NCI-H2196 treated with DMSO at 0.1 percent for 48 hours (cell line): Measurements from ENCODE around the gene ATG9A.

Source experiments
- DNase-seq: peaks from one replicate; lab custom pipeline; 2025; ENCODE audit not compliant: unreplicated experiment; lab: John Stamatoyannopoulos, UW

Gene ATG9A

DNA sequence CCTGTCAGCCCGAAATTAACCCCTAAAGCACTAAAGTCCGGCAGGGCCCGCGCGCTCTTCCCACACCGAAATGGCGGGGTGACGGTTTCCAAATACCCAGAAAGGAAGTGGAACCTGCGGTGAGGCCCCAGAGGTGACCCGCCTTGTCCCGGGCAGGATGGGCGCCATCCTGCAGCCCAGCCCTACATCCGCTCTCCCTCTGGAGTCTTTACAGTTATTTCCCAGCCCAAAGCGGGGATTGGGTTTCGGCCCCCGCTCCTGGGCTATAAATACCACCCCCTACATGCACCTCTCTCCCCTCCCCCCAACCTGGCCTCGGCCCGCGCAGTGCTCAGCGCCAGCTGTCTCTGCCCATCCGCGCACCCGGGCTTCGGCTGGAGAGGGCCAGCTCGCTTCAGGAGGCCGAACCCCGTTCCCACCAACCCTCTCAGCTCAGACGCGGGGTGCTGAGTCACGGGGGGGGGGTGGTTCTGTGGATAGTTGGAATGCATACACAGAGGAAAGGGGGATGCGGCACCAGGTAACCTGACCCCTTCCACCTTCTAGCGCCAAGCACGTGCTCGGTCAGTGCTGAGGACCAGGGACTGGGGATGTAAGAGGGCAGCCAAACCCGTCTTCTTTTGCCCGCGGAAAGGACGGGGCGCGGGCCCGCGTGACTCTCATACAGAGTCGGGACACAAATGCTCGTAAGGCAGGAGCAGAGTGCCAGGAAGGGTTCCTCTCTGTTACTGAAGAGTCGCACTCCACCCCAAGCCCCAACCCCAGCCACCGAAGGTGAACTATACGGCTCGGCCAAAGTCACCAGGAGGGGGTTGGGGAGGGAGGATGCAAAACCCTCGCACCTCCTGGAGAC lies 23.7 kb upstream of the ATG9A start, which contains the start of gene TUBA4B:
Gene TUBA4B (plus strand): TSS at position 344 of the 853 bp plus-strand sequence. CDS start 165 bp downstream, at position 509.
- peak; percentile 11 for DNase-seq

DNA sequence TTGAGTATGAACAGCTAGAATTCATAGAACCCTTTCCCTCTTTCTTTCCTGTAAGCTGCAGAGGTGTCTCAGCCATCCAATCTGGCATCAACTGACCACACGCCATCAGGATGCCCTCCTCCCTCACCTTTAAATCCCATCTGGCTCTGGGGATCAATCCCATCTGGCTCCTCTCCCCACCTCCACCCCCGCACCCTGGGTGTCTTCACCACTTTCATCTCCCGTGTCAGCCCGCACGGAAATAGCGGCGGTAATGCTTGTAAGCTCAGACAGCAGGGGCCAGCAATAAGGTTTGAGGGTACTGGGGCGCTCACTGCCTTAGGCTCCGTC lies 23.1 kb upstream of the ATG9A start:
- DNase-seq = no peak

DNA sequence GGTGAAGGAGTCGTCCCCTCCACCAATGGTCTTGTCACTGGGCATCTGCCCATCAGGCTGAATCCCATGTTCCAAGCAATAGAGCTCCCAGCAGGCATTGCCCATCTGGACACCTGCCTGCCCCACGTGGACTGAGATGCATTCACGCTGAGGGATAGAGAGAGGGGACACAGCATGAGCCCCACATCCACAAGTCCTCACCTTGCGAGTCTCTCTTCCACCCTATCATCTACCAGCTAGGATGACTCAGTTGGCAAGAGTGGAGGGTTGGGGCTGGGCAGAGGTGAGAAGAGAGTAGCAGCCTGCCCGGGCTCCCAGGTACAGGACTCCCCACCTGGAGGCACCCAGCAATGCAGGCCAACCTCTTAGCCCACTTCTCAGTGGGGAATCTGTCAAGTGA lies 22.6 kb upstream of the ATG9A start:
- DNase-seq = no peak

DNA sequence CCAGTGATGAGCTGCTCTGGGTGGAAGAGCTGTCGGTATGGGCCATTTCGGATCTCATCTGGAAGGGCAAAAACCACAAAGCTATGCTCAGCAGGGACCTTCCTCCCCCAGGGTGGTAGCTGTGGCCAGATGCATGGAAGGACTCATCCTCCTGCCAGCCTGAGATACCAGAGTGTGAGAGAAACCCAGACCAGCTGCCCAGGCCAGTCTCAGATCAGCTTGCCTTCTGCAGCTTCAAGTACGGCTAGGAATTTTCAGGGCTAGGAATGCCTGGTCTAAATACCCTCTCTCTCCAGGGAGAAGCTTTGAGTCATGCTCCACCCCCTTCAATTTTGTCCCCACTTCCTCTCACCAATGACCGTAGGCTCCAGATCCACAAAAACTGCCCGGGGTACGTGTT lies 22.2 kb upstream of the ATG9A start:
- no peak for DNase-seq

DNA sequence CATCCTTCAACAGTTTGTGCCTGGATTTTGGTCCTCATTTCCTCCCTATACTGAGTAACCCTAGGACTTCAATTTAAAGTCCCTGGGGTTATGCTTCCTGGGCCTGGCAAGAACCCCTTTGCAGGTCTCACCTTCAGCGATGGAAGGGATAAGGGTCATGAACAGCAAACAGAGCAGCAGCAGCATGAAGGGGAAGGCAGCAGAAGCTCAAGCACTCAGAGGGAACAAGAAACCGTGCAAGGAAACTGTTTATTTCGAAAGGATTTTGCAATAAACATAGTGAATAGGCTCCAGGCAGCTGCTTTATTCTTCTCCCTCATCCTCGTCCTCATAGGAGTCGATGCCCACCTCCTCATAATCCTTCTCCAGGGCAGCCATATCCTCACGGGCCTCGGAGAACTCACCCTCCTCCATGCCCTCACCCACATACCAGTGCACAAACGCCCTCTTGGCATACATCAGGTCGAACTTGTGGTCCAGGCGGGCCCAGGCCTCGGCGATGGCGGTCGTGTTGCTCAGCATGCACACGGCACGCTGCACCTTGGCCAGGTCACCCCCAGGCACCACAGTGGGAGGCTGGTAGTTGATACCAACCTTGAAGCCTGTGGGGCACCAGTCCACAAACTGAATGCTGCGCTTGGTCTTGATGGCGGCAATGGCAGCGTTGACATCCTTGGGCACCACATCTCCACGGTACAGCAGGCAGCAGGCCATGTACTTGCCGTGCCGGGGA lies 20.8 kb upstream of the ATG9A start:
- no peak for DNase-seq

DNA sequence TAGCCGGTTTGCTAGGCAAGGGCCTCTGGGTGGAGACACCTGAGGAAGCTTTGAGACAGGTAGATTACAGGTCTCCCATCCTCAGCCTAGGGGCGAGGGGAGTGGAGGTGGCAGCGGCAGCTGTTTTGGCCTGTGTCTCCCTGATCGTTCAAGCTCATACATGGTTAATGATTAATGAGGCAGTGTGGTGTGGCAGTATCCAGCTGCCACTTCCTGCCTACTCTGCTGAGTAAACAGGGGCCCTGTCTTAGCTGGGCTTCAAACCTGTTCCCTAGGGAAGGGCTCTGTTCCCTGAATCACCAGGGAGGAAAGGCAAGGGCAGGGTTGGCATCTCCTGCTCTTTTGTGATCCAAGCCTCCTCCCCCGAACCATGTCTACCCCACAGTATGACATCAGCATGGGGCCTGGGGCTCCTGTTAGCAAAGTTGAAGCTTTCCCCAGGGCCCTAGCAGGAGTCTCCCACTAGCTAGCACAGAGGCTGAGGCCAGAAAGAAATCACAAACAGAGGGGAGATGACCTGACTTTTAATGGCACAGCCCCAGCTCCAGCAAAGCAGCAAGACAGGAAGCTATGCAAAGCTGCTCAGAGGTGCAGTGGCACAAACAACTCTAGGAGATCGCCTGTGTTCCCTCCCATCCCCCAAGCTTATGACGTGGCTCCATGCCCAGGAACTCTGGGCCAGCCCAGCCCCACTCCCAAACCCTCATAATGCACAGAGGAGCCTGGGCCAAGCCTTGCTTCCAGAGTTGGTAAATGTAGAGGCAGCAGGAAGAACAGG lies 20.0 kb upstream of the ATG9A start:
- DNase-seq = peak; percentile 71

DNA sequence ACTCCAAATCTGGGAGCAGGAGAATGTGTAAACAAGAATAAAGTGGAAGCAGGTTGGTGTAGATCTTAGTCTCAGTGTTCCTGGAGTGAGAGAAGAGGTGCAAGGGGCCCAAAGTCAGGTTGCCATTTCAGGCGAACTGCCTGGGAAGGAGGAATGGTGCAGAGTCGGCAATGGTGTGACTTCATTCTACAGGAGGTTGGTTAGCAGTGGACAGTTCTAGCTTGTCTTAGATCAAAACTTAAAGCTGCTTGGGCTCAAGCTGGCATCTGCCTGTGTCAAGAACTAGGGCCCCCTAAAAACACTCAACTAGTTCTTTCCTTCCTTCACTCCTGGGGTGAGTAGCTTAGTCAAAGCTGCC lies 19.4 kb upstream of the ATG9A start:
- DNase-seq = no peak

DNA sequence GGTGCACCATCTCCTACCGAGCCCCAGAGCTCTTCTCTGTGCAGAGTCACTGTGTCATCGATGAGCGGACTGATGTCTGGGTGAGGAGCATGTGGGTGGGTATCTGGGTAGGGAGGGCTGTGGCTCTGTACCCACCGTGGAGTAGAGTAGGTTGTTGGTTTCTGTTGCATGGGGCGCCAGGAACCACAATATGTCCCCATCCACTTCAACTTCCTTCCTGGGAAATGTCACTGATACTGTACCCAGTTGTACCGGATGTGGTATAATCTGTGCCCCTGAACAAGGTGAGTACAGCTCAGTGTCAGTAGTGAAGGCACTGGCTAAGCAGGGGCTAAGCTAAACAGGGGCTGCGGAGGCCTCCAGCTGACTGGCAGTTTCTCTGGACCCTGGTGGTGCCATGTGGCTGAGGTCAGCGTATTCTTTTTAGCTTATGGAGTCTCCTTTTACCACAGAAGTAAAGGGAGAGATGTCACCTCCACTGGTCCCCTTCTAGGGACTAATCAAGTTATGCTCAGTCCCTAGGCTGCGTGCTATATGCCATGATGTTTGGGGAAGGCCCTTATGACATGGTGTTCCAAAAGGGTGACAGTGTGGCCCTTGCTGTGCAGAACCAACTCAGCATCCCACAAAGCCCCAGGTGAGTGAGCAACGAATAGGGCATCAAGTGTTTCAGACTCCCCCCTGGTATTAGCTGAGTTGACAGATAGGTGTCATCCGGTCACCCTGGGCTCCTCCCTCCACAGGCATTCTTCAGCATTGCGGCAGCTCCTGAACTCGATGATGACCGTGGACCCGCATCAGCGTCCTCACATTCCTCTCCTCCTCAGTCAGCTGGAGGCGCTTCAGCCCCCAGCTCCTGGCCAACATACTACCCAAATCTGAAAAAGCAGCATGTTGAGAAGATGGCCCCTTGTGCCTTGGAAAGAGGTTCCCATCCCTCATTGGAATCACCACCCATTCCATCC lies 18.5 kb upstream of the ATG9A start:
- no peak for DNase-seq

DNA sequence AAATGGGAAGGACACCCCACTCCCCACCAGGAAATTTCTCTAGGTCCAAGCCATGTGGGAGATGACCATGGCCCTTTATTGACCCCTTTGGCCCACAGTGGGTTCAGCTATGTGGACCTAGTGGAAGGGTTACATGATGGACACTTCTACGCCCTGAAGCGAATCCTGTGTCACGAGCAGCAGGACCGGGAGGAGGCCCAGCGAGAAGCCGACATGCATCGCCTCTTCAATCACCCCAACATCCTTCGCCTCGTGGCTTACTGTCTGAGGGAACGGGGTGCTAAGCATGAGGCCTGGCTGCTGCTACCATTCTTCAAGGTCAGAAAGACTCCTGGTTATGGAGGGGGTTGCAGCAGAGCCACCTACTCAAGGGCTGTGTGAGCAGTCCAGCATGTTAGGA lies 17.1 kb upstream of the ATG9A start:
- DNase-seq = no peak

DNA sequence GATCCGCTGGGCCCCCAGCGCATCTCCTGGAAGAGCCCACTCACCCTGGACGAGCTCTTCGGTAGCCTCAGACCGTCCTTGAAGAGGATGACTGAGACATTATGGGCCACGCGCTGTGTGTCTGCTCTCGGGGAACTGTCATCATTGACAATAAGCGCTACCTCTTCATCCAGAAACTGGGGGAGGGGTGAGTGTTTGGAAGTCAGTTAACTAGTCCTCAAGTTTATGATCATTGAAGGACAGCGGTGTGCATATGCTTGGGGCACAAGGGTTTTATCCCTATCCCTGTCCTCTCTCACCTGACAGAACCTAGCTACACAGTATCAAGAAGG lies 16.4 kb upstream of the ATG9A start:
- DNase-seq = no peak

DNA sequence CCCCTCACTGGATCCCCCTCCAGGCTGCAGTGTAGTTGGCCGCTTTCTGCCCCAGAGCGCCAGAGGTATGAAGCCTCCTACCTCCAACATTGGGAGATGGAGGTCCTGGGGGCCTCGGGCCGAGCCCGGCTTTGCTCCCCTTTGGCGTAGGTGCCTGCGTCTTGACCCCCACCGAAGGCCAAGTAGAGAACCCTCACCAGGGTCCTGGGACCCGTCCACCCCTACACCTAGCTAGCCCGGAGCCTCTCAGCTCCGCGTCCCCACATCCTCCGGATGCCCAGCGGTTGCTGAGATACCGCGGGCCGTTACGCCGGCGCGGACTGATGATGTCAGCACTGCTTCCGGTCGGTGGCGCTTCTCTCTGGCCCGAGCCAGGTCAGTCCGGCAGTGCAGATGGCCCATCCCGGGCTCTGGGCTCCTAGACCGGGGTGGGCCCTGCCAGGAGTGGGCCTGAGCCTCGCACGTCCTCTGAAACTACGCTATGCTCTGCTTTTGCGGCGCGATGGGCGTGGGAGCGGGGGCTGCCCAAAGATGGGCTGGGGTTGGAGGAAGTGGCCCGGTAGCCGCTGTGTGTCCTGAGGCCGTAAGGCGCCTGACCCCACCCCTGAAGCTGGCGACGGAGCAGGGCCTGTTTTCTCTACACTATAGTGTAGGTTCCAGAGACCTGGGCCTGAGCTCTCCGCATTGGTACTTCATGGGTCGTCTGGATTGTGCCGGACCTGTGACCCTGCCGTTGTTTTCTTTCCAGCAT lies 15.9 kb upstream of the ATG9A start, which contains the start of the genes GLB1L and STK16:
Gene GLB1L (minus strand): TSS at position 297 of the 751 bp plus-strand sequence. CDS start 1,871 bp downstream, outside the sequence.
Gene STK16 (plus strand): TSS at position 332 of the 751 bp plus-strand sequence. CDS start 521 bp downstream, outside the sequence.
- peak; percentile 64 for DNase-seq

DNA sequence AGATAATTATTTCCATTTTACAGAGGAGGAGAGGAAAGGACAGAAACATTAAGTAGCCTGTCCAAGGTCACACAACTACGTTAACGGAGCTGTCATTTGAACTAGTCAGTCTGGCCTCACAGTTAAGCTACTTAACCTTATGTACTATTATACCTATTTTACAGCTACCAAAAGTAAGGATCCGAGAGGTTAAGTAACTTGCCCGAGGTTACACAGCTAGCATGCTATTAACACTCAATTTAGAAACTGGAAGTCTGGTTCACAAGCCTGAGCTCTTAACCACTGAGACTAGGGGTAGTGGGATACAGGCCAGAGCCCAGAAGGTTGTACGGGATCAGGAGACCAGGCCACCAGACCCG lies 15.3 kb upstream of the ATG9A start:
- DNase-seq = no peak

DNA sequence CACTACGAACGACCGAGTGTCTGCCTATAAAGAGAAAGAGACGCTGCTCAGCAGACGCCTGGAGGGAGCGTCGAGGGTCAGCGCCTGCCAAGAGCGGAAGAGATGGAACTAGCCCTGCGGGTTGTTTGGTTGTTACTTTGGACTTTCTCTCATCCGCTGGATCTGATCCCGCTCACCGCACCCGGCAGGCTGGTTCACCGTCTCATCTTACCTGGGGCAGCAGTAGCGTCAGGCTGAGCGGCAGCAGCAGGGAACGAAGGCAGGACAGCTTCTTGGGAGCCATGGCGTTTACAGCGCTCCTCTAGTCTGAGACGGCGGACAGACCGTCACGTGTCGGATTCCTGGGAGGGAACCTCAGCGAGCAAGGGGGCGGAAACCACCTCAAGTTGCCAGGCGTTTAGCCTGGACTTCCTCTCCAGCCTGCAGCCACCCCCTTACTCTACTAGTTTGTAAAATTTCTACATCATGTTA lies 13.9 kb upstream of the ATG9A start:
- DNase-seq = no peak

DNA sequence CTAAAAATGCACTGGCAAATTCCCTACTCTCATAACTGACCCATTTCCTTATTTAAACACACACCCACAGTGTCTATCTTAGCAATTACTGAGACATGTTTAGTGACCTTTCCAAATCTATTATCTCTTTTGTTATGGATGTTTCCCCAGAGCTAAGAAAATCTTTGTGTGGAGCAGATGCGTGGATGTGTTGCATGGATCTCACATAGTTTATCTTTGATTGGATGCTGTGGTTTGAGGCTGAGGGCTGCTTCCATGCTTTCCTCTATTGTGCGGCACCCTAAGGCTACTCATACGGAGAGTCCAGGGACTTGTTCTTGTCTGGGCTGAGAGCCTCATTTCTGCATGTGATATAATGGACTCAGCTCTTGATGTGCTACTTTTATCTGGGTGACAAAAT lies 4.9 kb upstream of the ATG9A start:
- no peak for DNase-seq

DNA sequence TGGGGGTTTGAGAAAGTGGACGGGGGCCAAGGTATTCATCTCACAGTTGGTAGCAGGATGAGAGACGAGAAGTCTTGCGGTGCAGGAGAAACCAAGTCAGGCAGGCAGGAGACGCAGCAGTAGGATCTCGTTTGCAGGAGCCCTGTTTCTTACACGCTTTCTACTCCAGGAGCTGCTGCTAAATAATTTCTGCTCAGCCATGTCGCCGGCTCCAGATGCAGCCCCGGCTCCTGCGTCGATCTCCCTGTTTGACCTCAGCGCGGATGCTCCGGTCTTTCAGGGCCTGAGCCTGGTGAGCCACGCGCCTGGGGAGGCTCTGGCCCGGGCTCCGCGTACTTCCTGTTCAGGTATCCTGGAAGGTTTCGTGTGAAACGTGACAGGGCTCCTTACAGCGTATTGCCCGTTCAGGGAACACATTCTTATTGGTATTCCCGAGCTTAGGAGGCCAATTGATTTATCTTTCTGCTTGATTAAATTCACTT lies 664 bp upstream of the ATG9A start:
- no peak for DNase-seq

DNA sequence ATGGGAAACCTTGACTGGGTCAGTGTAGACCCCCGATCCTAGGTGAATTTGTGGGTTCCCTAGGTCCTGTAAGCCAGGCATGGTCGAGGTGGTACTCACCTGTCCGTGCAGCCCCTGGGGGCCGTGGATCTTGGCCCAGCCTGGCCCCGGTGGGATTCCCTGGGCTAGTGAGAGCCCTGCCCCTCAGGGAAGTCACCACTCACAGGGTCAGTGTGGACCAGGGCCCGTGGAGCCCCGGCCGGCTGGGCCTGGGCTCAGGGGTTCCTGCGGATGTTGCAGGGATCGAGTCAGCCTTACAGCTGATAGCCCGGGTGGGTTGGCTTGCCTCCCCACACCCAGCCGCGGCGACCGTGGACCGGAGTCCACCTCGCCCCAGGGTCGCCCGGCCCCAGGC lies 528 bp downstream of the ATG9A start:
- DNase-seq = no peak

DNA sequence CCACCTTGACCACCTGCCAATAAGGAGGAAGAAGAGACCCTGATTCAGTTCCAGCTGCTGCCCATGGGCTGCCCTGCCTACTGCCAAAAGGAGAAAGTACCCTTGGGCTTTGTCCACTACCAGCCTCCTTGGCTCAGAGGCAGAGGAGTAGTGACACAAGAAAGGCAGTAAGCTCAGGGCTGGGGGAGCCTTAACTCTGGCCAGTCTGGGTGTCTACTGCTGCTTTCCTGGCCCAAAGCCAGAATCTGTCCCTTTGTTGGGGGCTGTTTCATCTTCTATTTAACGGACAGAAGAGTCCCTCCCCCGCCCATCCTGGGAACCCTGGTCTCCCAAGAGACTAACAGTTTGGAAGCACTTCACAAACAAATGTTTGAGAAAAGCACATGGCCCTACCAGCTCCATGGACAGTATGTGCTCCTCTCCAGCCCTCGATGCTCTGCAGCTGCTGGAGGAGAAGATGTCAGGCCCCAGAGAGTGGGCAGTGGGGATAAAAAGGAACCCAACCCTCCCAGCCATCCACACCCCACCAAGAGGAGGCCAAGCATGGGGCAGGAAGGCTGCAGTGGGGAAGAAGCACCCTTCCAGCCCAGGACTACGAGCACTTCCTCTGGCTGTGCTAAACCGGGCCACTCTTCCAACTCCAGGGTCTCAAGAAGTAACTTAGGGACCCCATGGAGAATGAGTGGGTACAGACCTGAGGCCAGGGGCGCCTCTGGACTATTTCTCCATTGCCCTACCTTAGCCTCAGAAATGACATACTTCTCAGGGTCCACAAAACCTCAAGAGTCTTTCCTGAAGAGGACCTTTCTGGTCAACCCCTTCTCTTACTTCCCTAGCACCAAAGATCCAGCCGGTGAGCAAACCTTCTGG lies 1.2 kb downstream of the ATG9A start:
- no peak for DNase-seq

DNA sequence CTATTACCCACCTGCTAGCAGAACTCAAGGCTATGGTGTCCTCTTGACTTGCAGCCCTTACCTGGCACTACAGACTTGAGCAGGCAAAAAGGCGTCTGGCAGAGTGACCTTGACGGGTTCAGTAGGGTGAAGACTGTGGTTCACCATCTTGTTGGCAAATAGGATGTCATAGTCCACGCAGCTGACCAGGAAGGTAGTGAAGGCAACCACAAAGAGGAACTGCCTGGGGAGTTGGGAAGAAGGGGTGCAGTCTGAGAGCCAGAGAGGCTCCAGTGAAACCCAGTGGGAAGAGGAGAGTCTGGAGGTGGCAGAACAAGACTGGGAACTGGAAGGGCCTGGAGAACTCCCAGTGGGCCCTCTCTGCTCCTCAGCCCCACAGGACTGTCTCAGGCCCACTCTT lies 4.1 kb downstream of the ATG9A start:
- DNase-seq = no peak
